OCI-LY1 (cell line): ENCODE measurements around the gene OGFOD3.

Source experiments
- H2AFZ ChIP-seq: fragments of 200-600 bp; sonication (generic), shearing (Covaris generic); 2 replicates; pipeline ENCODE4 v1.6.0; 2014; ENCODE audit warnings: antibody characterized with exemption, mild to moderate bottlenecking, low read length
- H3F3A ChIP-seq: fragments of 200-600 bp; sonication (generic), shearing (Covaris generic); 2 replicates; pipeline ENCODE4 v1.6.0; 2014; ENCODE audit warnings: mild to moderate bottlenecking, antibody characterized with exemption, low read length, moderate library complexity; ENCODE audit not compliant: insufficient read depth
- H3K27ac ChIP-seq: fragments of 200-600 bp; sonication (generic); 2 replicates; pipeline ENCODE4 v1.5.1; 2014; ENCODE audit warnings: low read length, mixed run types, mild to moderate bottlenecking, low read depth; ENCODE audit not compliant: poor library complexity, severe bottlenecking
- H3K27me3 ChIP-seq: fragments of 200-600 bp; sonication (generic); 2 replicates; pipeline ENCODE4 v1.6.0; 2014; ENCODE audit warnings: antibody characterized with exemption, mild to moderate bottlenecking, low read length, moderate library complexity; ENCODE audit not compliant: insufficient read depth
- H3K36me3 ChIP-seq: fragments of 200-600 bp; sonication (generic); 2 replicates; pipeline ENCODE4 v1.6.1; 2014; ENCODE audit warnings: mild to moderate bottlenecking, antibody characterized with exemption, low read length, moderate library complexity, mixed read lengths; ENCODE audit not compliant: insufficient read depth
- H3K4me1 ChIP-seq: fragments of 200-600 bp; sonication (generic); 2 replicates; pipeline ENCODE4 v1.5.1; 2014; ENCODE audit warnings: mild to moderate bottlenecking, low read length, moderate library complexity; ENCODE audit not compliant: insufficient read depth, severe bottlenecking
- H3K4me2 ChIP-seq: fragments of 200-600 bp; sonication (generic), shearing (Covaris generic); 2 replicates; pipeline ENCODE4 v1.6.1; 2014; ENCODE audit warnings: low read length
- H3K4me3 ChIP-seq: fragments of 200-600 bp; sonication (generic); 2 replicates; pipeline ENCODE4 v1.5.1; 2014; ENCODE audit warnings: low read length, low read depth, mild to moderate bottlenecking, mixed read lengths; ENCODE audit not compliant: poor library complexity, severe bottlenecking
- H3K79me2 ChIP-seq: fragments of 200-600 bp; shearing (Covaris generic); 2 replicates; pipeline ENCODE4 v1.6.1; 2016; ENCODE audit warnings: mixed run types, low read length, mixed read lengths; ENCODE audit not compliant: insufficient read depth
- H3K9ac ChIP-seq: fragments of 200-600 bp; sonication (generic), shearing (Covaris generic); 2 replicates; pipeline ENCODE4 v1.6.1; 2014; ENCODE audit warnings: mild to moderate bottlenecking, low read length, mixed read lengths
- H3K9me2 ChIP-seq: fragments of 200-600 bp; sonication (generic), shearing (Covaris generic); 2 replicates; pipeline ENCODE4 v1.6.1; 2014; ENCODE audit warnings: low read depth, mild to moderate bottlenecking, low read length, mixed read lengths
- H3K9me3 ChIP-seq: fragments of 200-600 bp; shearing (Covaris generic); 2 replicates; pipeline ENCODE4 v1.6.1; 2014; ENCODE audit warnings: low read length, mixed read lengths
- H4K20me1 ChIP-seq: fragments of 200-600 bp; sonication (generic), shearing (Covaris generic); 2 replicates; pipeline ENCODE4 v1.6.0; 2016; ENCODE audit warnings: mild to moderate bottlenecking, low read length; ENCODE audit not compliant: insufficient read depth
- CTCF ChIP-seq: fragments of 200-600 bp; sonication (generic), shearing (Covaris generic); IDR thresholded peaks from 2 replicates; pipeline ENCODE4 v1.5.1; 2017; ENCODE audit warnings: mild to moderate bottlenecking, antibody characterized with exemption, low read length, moderate library complexity, mixed read lengths
- EZH2 ChIP-seq: fragments of 200-600 bp; sonication (generic), shearing (Covaris generic); IDR thresholded peaks from 2 replicates; pipeline ENCODE4 v1.8.0; 2017; ENCODE audit warnings: borderline replicate concordance, mixed run types, mild to moderate bottlenecking, antibody characterized with exemption, low read length, moderate library complexity, mixed read lengths

Gene OGFOD3

GRCh38 chr17:82419540-82419939 lies 1.2 kb upstream of the OGFOD3 start:
- Histone ChIP-seq H3K4me3 (peak overlapping the region; percentile 99), H3K9ac (peak overlapping the region; percentile 98), H3F3A (no peaks in the 10 kb centered on the region), H2AFZ (no peak overlapping the region), H3K4me2 (peak overlapping the region; percentile 87), H3K9me3 (no peaks in the 10 kb centered on the region), H3K79me2 (no peaks in the 10 kb centered on the region), H4K20me1 (no peaks in the 10 kb centered on the region), H3K36me3 (peaks cover 7% of the 10 kb centered on the region; the same call in 1 of the 2 replicates), H3K9me2 (no peaks in the 10 kb centered on the region), H3K27ac (peak overlapping the region; percentile 48), H3K27me3 (no peaks in the 10 kb centered on the region), H3K4me1 (peaks cover 21% of the 10 kb centered on the region)
- TF ChIP-seq EZH2 (no peak), CTCF (no peak)

- H3K9ac ChIP-seq, result no peak overlapping the region
- no peaks in the 10 kb centered on the region for H3K9me3 ChIP-seq
- no peaks in the 10 kb centered on the region for H4K20me1 ChIP-seq
- no peaks in the 10 kb centered on the region for H3K9me2 ChIP-seq
- TF ChIP-seq CTCF (no peak), EZH2 (no peak)
- no peak overlapping the region for H3K4me3 ChIP-seq
- H3K4me2 ChIP-seq, result no peak overlapping the region
- H2AFZ ChIP-seq, result no peak overlapping the region
- H3K36me3 ChIP-seq, result peaks cover 13% of the 10 kb centered on the region
- H3K79me2 ChIP-seq, result no peaks in the 10 kb centered on the region
- H3K27ac ChIP-seq, result no peak overlapping the region
- no peaks in the 10 kb centered on the region for H3F3A ChIP-seq
- no peaks in the 10 kb centered on the region for H3K27me3 ChIP-seq
- H3K4me1 ChIP-seq, result peaks cover 21% of the 10 kb centered on the region
Measured at GRCh38 chr17:82416771-82417170, 1.6 kb downstream of the OGFOD3 start.

- peaks cover 21% of the 10 kb centered on the region for H3K4me1 ChIP-seq
- no peak for TF ChIP-seq CTCF
- no peak overlapping the region for H3K4me2 ChIP-seq
- no peak overlapping the region for H3K9ac ChIP-seq
- peaks cover 12% of the 10 kb centered on the region for H3K36me3 ChIP-seq
- no peaks in the 10 kb centered on the region for H4K20me1 ChIP-seq
- no peaks in the 10 kb centered on the region for H3F3A ChIP-seq
- H3K27me3 ChIP-seq, result no peaks in the 10 kb centered on the region
- no peak overlapping the region for H2AFZ ChIP-seq
- H3K9me2 ChIP-seq, result no peaks in the 10 kb centered on the region
- H3K4me3 ChIP-seq, result no peak overlapping the region
- no peaks in the 10 kb centered on the region for H3K79me2 ChIP-seq
- H3K27ac ChIP-seq, result no peak overlapping the region
- H3K9me3 ChIP-seq, result no peaks in the 10 kb centered on the region
Measured at GRCh38 chr17:82416264-82416663, 2.1 kb downstream of the OGFOD3 start.
